GM12865 (cell line): Measurements from ENCODE around the gene GRK4.
A peak's percentile ranks its signal among the peaks of the same experiment; 100 is the strongest.

ENCODE experiments used
- DNase-seq: peaks from one replicate; pipeline ENCODE4 v3.0.0; 2010; ENCODE audit warnings: low read depth
- H3K4me3 ChIP-seq: 2 replicates; pipeline ENCODE4 v1.5.1; 2011; ENCODE audit warnings: mild to moderate bottlenecking, low read depth, low read length, control low read depth
- CTCF ChIP-seq: IDR thresholded peaks from 2 replicates; pipeline ENCODE4 v1.5.1; 2011; ENCODE audit warnings: low read length, control low read depth, low read depth, inconsistent platforms; ENCODE audit not compliant: insufficient read depth; ENCODE audit errors: missing control alignments

GRK4 gene

GRCh38 chr4:2932321-2932950 lies 30.9 kb upstream of the GRK4 start:
- peak; percentile 24 for DNase-seq
- H3K4me3 ChIP-seq: peak overlapping the region; percentile 71
- no peak for TF ChIP-seq CTCF

GRCh38 chr4:2932951-2933565 lies 30.3 kb upstream of the GRK4 start:
- DNase-seq: peak; percentile 67
- no peak for TF ChIP-seq CTCF
- H3K4me3 ChIP-seq: peak overlapping the region; percentile 71

- no peak for DNase-seq
- peak overlapping the region; percentile 71 for H3K4me3 ChIP-seq
- TF ChIP-seq CTCF: no peak
Measured at GRCh38 chr4:2933566-2934076, 29.8 kb upstream of the GRK4 start.

GRCh38 chr4:2934077-2934812 lies 29.1 kb upstream of the GRK4 start:
- peak overlapping the region; percentile 78 for H3K4me3 ChIP-seq
- no peak for TF ChIP-seq CTCF
- peak; percentile 58 for DNase-seq

- peak overlapping the region; percentile 78 for H3K4me3 ChIP-seq
- no peak for TF ChIP-seq CTCF
- DNase-seq: peak; percentile 96
Measured at GRCh38 chr4:2934813-2935761, 28.3 kb upstream of the GRK4 start.
